Right ventricle myocardium inferior (tissue), 1 donor: ENCODE measurements around the gene CACTIN. TPM values are rescaled to one million over a fixed set of nuclear protein-coding genes. Genes with fewer than 3 reads are reported as not detected.

Experiments used
- ATAC-seq: fragments of 200-7000 bp; cut with Tn5 transposase; one replicate; pipeline ENCODE4 v1.9.1; 2020; ENCODE audit warnings: mild to moderate bottlenecking, moderate library complexity
- DNase-seq: peaks from one replicate; pipeline ENCODE4 v3.0.0; 2021; ENCODE audit errors: missing footprints
- intact Hi-C: fragments of 100-400 bp; cut with DNase I; formaldehyde crosslinking; loops from one replicate; pipeline ENCODE4 v1.11.0; 2022
- total RNA-seq: library from RNA; stranded (reverse); fragmentation: NEBNext Ultra II Directional; extraction: Animal tissue kit (Norgen Biotek cat#: 25700); gene quantifications from one replicate; pipeline ENCODE4 v1.2.1, GENCODE V29; 2021
- donor health status: DM: no; HTN: yes; CAD: no; lungs with severe emphysema.

CACTIN gene
- total RNA-seq, 1 donor from 2014 or later: 12.6 TPM

- DNase-seq (peak; percentile 85), ATAC-seq (peak; percentile 49)
- intact Hi-C loops: loop anchor here (2.0 kb wide), 1 partner anchor 35 kb away; the partner anchor contains the start of gene PIP5K1C
Observed at GRCh38 chr19:3665681-3666544, 39.3 kb upstream of the CACTIN start.

- intact Hi-C loops: no loop called here
- no peak for DNase-seq
- no peak for ATAC-seq
Observed at GRCh38 chr19:3664879-3665642, 38.5 kb upstream of the CACTIN start.

- ATAC-seq (no peak), DNase-seq (no peak)
- intact Hi-C loops: no loop called here
Observed at GRCh38 chr19:3663838-3664237, 37.2 kb upstream of the CACTIN start.

DNA sequence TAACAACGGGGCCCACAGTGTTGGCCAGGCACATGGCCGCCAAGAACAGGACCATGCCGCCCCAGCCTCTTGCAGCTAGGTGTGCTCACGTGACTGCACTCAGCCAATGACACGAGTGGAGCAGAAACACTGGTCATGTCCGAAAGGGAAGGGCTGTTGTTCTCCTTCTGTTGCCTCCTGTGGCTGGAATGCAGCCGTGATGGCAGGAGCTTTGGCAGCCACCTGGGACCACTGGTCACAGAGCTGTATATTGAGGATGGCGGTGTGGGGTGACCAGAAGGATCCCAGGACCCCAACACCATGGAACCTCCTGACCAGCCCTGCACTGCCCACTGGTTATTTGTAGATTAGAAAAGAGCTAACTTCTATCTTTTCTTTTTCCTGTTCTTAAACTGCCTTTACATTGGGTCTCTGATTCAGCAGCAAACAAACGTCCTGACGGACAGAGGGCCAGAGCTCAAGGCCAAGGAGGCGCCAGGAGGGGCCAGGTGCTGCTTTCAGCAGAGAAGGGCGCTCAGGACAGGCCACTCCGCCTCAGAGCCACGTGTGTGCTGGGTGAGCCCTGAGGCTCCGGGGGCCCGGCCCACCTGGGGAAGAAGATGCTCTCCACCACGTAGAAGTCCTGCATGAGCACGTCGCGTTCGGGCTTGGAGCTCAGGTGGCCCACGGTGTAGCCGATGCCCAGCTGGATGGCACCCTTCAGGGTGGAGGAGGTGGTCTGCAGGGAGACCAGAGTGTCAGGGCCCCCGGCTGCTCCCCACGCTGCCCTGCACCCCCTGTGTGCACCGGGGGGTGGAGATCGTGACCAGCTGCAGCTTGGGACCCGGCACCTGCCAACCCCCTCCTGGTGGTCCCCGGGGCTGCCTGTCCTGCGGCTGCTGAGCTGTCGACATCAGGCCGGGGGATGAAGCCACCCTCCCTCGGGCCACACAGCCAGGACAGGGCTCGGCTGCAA, 35.0 kb upstream of the CACTIN start:
- DNase-seq (no peak), ATAC-seq (no peak)
- intact Hi-C loops: no loop called here

DNA sequence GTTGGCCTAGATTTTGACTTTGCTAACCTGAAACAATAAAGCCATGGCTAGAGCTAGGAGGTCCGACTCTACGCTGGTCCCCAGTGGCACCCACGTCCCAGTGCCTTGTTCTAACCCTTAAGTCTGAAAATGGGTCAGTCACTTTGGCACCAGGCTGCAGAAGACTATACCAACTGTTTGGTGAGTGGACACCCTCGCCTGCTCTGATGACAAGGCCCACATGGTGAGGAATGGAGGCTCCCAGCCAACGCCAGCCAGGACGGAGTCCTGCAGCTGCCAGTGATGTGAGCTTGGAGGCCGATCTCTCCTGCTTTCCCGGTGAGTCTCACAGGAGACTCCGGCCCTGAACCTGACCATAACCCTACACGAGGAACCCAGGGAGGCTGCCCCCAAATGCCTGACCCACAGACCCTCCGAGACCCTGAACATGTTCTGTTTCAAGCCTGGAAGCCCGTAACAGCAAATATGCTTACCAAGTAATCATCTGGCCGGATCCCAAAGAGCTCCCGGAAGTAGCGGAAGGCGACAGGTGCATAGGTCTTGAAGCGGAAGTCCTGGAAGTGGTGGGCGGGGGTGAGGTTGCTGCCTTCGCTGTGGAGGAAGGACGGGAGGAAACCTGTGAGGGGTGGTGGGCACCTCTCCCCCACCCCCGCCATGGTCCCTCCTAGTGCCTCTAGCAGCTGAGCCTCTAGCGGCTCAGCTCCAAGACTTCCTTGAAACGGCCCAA, 34.1 kb upstream of the CACTIN start:
- DNase-seq (no peak), ATAC-seq (no peak)
- intact Hi-C loops: no loop called here

GRCh38 chr19:3659746-3660112, 33.1 kb upstream of the CACTIN start:
- DNase-seq: no peak
- intact Hi-C loops: no loop called here

GRCh38 chr19:3658870-3659745, 32.5 kb upstream of the CACTIN start:
- DNase-seq (no peak), ATAC-seq (no peak)
- intact Hi-C loops: no loop called here

More at GRCh38 chr19:3659746-3660112, 33.1 kb upstream of the CACTIN start:
- no peak for ATAC-seq

GRCh38 chr19:3658004-3658869, 31.6 kb upstream of the CACTIN start:
- ATAC-seq: peak; percentile 59
- DNase-seq: no peak
- intact Hi-C loops: no loop called here

GRCh38 chr19:3657395-3657769, 30.8 kb upstream of the CACTIN start:
- intact Hi-C loops: no loop called here
- ATAC-seq (no peak), DNase-seq (no peak)

DNA sequence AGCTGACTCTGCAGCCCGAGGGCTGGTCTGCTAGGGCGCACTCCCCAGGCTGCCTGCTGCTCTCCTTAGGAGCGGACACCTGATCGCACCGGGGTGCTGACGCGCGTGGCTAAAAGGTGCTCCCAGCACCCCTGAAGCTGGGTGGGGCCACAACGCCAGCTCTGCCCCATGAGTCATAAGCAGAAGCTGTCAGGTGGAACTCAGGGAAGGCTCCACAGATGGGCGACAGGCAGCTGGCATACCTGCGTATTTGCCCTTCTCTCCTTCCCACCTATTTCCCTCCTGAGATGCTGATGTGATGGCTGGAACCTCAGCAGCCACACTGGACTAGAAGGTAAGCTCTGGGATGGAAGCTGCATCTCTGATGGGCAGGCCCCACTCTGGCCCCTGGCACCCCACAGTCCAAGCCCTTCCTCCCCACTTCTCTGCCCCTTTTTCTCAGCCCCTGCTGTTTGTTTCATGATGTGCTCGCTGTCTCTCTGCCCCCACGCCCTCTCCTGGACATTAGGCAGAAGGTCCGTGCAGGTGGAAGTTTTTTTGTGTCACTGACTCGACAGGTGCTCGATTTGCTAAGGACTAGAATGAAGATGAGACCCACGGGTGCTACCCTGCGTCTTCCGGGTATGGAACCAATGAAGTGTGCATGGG, 30.3 kb upstream of the CACTIN start:
- DNase-seq: no peak
- intact Hi-C loops: no loop called here
- no peak for ATAC-seq

DNA sequence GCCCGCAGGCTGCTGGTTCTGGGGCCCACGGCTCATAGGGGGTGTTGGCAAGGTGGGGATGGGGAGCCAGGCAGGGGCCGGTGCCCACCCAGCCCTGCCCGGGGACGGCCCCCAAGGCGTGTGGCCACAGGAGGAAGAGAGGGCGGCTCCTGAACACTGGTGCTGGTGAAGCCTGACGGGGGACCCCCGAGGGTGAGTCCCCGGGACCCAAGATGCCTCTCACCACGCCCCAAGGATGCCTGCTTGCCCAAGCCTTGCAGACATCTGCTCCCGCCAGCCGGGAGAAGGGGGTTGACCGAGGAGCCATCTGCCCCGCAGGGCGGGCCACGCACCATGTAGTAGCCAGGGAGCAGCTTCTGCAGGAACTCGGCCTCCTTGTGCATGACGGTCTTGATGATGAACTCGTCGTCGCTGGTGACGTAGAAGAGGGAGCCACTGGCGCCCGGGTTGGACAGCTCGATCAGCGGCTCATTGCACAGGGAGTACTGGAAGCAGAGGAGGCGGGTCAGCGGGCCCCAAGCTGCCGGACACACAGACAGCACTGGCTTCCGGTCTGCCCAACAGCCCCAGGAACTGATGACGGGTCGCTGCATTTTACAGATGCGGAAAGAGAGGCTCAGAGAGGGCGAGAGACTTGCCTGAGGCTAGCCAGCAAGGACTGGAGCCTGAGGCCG, 29.6 kb upstream of the CACTIN start:
- DNase-seq (no peak), ATAC-seq (no peak)
- intact Hi-C loops: no loop called here

DNA sequence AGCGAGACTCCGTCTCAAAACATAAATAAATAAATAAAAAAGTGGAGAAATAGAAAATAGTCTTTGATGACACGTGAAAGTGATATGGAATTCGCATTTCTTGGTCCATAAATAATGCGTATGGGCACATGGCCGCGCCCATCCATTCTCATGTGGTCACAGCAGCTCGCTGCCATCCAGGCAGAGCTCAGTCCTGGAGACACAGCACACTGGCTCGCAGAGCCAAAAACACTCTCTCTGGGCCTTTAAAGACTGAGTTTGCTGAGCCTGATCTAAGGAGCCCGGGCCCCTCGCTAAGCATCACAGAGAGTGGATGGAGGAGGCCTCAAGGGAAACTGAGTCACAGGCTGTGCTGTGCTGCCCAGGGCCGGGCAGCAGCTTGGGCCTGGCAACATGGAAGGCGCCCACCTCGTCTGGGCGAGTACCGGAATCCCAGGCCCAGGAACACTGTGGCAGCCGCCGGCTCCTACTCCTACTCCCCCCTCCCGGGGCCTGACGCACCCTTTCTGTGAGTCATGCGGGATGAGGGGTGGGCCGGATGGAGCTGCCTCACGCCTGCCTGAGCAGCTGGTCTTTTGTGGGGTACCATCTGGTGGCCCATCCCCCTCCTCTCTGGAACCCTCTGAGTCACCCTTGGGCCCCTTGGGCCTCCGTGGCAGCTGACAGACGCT, 28.9 kb upstream of the CACTIN start:
- no peak for ATAC-seq

DNA sequence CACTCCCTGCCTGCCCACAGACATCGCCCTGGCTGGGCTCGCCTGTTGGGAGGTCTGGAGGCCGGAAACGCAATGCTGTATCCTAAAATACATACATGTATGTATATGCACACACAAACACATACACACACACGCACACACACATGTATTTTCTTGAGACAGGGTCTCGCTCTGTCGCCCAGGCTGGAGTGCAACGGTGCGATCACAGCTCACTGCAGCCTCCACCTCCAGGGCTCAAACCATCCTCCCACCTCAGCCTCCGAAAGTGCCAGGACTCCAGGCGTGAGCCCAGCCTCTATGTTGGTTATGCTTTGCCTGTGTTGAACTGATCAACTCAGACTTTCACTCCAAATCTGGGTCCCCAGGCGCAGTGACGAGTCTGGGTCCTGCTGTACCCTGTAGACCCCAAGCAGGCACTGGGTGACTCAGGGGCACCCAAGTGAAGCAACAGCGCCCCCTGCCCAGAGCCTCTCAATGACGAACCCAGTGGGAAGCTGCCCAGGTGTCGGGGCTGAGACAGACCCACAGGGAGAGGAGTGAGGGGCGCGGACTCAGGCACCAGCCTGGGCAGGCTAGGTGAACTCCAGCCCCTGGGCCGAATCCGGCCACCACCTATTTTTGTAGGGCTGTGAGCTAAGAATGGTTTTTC, 27.4 kb upstream of the CACTIN start:
- intact Hi-C loops: no loop called here
- ATAC-seq: no peak

More for the DNA sequence above, 28.9 kb upstream of the CACTIN start:
- intact Hi-C loops: no loop called here
- DNase-seq: no peak

DNA sequence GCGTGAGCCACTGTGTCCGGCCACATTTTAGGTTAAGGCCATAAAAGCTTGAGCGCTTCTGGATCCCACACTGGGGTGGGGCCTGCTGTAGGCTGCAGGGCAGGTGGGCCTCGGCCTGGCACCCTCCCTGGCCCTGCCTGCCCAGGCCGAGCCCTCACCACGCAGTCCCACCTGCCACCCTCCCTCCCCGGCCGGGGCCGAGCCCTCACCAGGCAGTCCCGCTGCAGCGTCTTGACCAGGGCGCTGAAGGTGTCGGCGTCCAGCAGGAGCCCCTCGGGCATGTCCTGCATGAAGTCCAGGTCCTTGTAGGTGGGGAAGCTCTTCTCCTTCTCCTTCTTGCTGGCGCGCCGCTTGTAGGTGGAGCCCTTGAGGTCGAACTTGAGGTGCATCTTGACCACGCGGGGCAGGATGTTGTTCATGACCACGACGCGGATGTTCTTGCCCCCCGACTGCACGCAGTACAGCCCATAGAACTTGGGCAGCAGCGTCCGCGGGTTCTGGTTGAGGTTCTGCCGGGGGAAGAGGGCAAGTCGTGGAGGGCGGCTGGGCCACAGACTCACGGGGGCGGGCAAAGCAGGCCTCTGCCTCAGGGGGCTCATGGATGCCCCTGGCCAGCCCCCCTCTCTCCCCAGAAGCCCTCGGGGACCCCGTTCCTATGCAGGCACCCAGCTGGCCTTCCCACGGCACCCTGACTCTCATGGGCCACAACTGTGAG, 26.6 kb upstream of the CACTIN start:
- DNase-seq: no peak
- ATAC-seq: no peak
- intact Hi-C loops: no loop called here

More for the DNA sequence above, 27.4 kb upstream of the CACTIN start:
- no peak for DNase-seq
